A549 (cell line): ENCODE data around the gene MTAP. TPM values are rescaled to one million over a fixed set of nuclear protein-coding genes. Genes with fewer than 3 reads are reported as not detected.

Source experiments
- ATAC-seq, 2 experiments: fragments of 200-7000 bp in 1 of 2; fragments of >200 bp in 1 of 2; cut with Nextera tagmentation in 1 of 2; cut with Tn5 transposase in 1 of 2; 3 replicates each; pipeline versions ENCODE4 v1.8.0 to v1.9.1; 2018 to 2020; ENCODE audit warnings: mild to moderate bottlenecking in 1 of 2, moderate library complexity in 1 of 2
- CTCF ChIA-PET: fragments of 300-600 bp; sonication (Branson Sonifier 250); formaldehyde crosslinking; extraction: SDS; loops from one replicate; lab custom pipeline; 2021; ENCODE audit warnings: antibody characterized with exemption, inconsistent platforms; lab: Yijun Ruan, JAX
- POLR2A ChIA-PET: fragments of 350-600 bp; formaldehyde crosslinking; extraction: SDS; loops from one replicate; lab custom pipeline; 2021; ENCODE audit warnings: antibody characterized with exemption, inconsistent platforms; lab: Yijun Ruan, JAX
- DNase-seq, 2 experiments: peaks; one replicate each; pipeline versions ENCODE4 v3.0.0 to v3.0.0-alpha.2; 2011 to 2016; ENCODE audit warnings: low read depth in 1 of 2, low spot score in 1 of 2
- FAIRE-seq: peaks from 2 replicates; lab custom pipeline; 2011; peaks lifted over from hg19 to GRCh38; lab: Jason Lieb, UNC
- H3K27ac ChIP-seq, 2 experiments: fragments of >200 bp; sonication (Bioruptor Twin); formaldehyde crosslinking; 3 replicates each; pipeline ENCODE4 v1.5.1; 2016 to 2017
- H3K4me1 ChIP-seq: fragments of >200 bp; sonication (Bioruptor Twin); formaldehyde crosslinking; 3 replicates; pipeline ENCODE4 v1.6.1; 2016
- H3K4me2 ChIP-seq: fragments of >200 bp; sonication (Bioruptor Twin); formaldehyde crosslinking; 3 replicates; pipeline ENCODE4 v1.6.1; 2016
- H3K4me3 ChIP-seq: fragments of >200 bp; sonication (Bioruptor Twin); formaldehyde crosslinking; 3 replicates; pipeline ENCODE4 v1.5.1; 2016
- H3K9me3 ChIP-seq: fragments of >200 bp; sonication (Bioruptor Twin); formaldehyde crosslinking; 3 replicates; pipeline ENCODE4 v1.6.1; 2016
- CEBPB ChIP-seq, 2 experiments: fragments of >200 bp in 1 of 2; sonication (Bioruptor Twin) in 1 of 2; formaldehyde crosslinking in 1 of 2; IDR thresholded peaks; 2 replicates each; pipeline ENCODE4 v1.6.1; 2012 to 2016
- EHF ChIP-seq: fragments of 250-450 bp; sonication (Bioruptor Pico); IDR thresholded peaks from 2 replicates; pipeline ENCODE4 v1.5.0; 2020; ENCODE audit warnings: mild to moderate bottlenecking
- FOSB ChIP-seq: fragments of 250-450 bp; sonication (Bioruptor Pico); IDR thresholded peaks from 2 replicates; pipeline ENCODE4 v1.5.0; 2020; ENCODE audit warnings: mild to moderate bottlenecking, moderate library complexity
- FOSL2 ChIP-seq, 2 experiments: fragments of 450-650 bp in 1 of 2; fragments of >200 bp in 1 of 2; sonication (Bioruptor Twin) in 1 of 2; formaldehyde crosslinking; IDR thresholded peaks; 2 replicates each; pipeline versions ENCODE4 v1.5.0 to v1.6.1; 2016 to 2020; ENCODE audit warnings: mild to moderate bottlenecking in 1 of 2, moderate library complexity in 1 of 2
- HOXB13 ChIP-seq: fragments of 250-450 bp; sonication (Bioruptor Pico); IDR thresholded peaks from 2 replicates; pipeline ENCODE4 v1.5.0; 2020; ENCODE audit warnings: low read depth, mild to moderate bottlenecking, moderate library complexity
- HOXB5 ChIP-seq: fragments of 250-450 bp; sonication (Bioruptor Pico); IDR thresholded peaks from 2 replicates; pipeline ENCODE4 v1.5.0; 2020; ENCODE audit warnings: mild to moderate bottlenecking, moderate library complexity
- JUNB ChIP-seq: fragments of >200 bp; sonication (Bioruptor Twin); formaldehyde crosslinking; IDR thresholded peaks from 2 replicates; pipeline ENCODE4 v1.6.1; 2016
- KDM1A ChIP-seq: fragments of 200-600 bp; sonication (generic); IDR thresholded peaks from 2 replicates; pipeline ENCODE4 v1.6.1; 2016; ENCODE audit warnings: low read depth, mild to moderate bottlenecking
- KDM5A ChIP-seq: fragments of 200-600 bp; sonication (generic); IDR thresholded peaks from 2 replicates; pipeline ENCODE4 v1.6.1; 2016; ENCODE audit warnings: antibody characterized with exemption, mild to moderate bottlenecking
- MAZ ChIP-seq: fragments of 150-350 bp; IDR thresholded peaks from 2 replicates; pipeline ENCODE4 v1.6.1; 2014; ENCODE audit warnings: antibody characterized with exemption, low read depth, low read length, borderline replicate concordance
- MYC ChIP-seq: IDR thresholded peaks from 2 replicates; pipeline ENCODE4 v1.6.1; 2012; ENCODE audit warnings: mild to moderate bottlenecking, inconsistent platforms, low read length, improper control_type of control experiment, borderline replicate concordance
- NFE2L2 ChIP-seq: fragments of 150-350 bp; conservative IDR thresholded peaks from 2 replicates; pipeline ENCODE4 v1.6.1; 2014; ENCODE audit warnings: low read length
- PHF8 ChIP-seq: fragments of 200-600 bp; sonication (generic); IDR thresholded peaks from 2 replicates; pipeline ENCODE4 v1.6.1; 2016; ENCODE audit warnings: low read depth, mild to moderate bottlenecking, antibody characterized with exemption, moderate library complexity, borderline replicate concordance
- RFX5 ChIP-seq: fragments of 450-650 bp; IDR thresholded peaks from 2 replicates; pipeline ENCODE4 v1.7.1; 2014; ENCODE audit warnings: antibody characterized with exemption, mild to moderate bottlenecking, moderate library complexity
- RNF2 ChIP-seq: fragments of 200-600 bp; sonication (generic); IDR thresholded peaks from 2 replicates; pipeline ENCODE4 v1.6.1; 2016; ENCODE audit warnings: low read depth, mild to moderate bottlenecking, antibody characterized with exemption, moderate library complexity, borderline replicate concordance
- TFCP2L1 ChIP-seq: fragments of 250-450 bp; sonication (Bioruptor Pico); IDR thresholded peaks from 2 replicates; pipeline ENCODE4 v1.5.0; 2021; ENCODE audit warnings: mild to moderate bottlenecking
- ZFP36 ChIP-seq: fragments of 450-650 bp; IDR thresholded peaks from 2 replicates; pipeline ENCODE4 v1.6.1; 2014; ENCODE audit warnings: borderline replicate concordance; ENCODE audit not compliant: partially characterized antibody
- WGBS: methylation state at CpG from one replicate; pipeline ENCODE4 v1.1.6; 2017; ENCODE audit errors: missing lambda C conversion rate; 5-methylcytosine and 5-hydroxymethylcytosine counted together
- polyA plus RNA-seq, 4 experiments: library from polyadenylated mRNA; depleted of rRNA in 3 of 4; stranded (reverse); fragments of >200 nt; fragmentation: RNase III in 1 of 4; extraction: RNeasy Plus Mini Kit Qiagen cat#74134 plus additional on column Dnase treatment in 1 of 4; gene quantifications; 2 replicates in 3 of 4; 3 replicates in 1 of 4; pipeline ENCODE4 v1.2.3, GENCODE V29; 2011 to 2017
- TF ChIP-seq, protein P1 (sequence below): fragments of 150-350 bp; IDR thresholded peaks from 2 replicates; pipeline ENCODE4 v1.6.1; 2014; ENCODE audit warnings: low read depth, mild to moderate bottlenecking, low read length

The MTAP gene
- polyA plus RNA-seq, 2 of the 4 experiments (the other 2 are of a cell fraction), result 4.1 to 35.6 TPM

DNA sequence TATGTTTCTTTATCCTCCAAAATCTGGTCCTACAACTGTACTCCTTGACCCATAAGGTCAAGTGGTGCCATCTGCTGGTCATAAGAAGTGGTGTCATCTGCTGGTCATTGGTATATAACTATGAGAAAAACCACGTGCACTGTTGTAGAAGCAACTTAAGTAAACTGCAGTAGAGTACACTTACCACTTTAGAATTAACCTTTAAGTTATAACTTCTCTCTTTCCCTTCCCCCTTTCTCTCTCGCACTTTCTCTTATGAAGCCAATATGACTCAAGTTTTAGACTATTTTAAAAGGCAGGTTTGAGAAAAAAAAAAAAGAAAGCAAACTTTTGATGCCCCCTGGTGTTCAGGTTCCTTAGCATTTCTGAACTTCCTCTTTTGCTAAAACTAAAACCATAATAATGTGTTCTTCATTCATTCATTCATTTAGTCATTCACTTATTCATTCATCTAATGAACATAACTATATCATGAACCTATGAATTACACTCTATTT, 12.8 kb upstream of the MTAP start (continued):
- TF ChIP-seq, protein P1, sequence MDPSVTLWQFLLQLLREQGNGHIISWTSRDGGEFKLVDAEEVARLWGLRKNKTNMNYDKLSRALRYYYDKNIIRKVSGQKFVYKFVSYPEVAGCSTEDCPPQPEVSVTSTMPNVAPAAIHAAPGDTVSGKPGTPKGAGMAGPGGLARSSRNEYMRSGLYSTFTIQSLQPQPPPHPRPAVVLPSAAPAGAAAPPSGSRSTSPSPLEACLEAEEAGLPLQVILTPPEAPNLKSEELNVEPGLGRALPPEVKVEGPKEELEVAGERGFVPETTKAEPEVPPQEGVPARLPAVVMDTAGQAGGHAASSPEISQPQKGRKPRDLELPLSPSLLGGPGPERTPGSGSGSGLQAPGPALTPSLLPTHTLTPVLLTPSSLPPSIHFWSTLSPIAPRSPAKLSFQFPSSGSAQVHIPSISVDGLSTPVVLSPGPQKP, result no peak
- TF ChIP-seq ZFP36, result no peak

DNA sequence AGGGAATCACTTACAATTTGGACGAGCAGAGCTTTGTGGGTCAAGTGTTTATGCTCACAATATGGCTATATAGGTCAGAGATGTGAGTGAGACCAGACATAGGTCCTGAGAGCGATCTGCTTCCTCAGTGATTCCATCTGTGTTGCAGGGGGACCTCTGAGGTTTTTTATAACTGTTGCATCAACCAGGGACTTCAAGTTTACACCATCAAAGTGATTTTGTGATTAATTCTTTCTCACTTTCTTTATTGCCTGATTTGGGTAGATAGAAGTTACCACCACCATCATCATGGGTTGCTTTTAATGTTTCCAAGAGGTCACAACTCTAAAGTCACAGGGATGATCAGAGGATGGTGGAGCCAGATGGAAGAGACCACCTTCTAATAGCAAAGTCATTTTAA, 7.0 kb upstream of the MTAP start:
- no peak overlapping the region for H3K4me2 ChIP-seq
- CTCF ChIA-PET, result interaction anchor here (1.0 to 2.4 kb wide), 4 partner anchors 210 to 469 kb away, joined by 4 to 7 read pairs (median 5); no protein-coding TSS in a partner anchor

DNA sequence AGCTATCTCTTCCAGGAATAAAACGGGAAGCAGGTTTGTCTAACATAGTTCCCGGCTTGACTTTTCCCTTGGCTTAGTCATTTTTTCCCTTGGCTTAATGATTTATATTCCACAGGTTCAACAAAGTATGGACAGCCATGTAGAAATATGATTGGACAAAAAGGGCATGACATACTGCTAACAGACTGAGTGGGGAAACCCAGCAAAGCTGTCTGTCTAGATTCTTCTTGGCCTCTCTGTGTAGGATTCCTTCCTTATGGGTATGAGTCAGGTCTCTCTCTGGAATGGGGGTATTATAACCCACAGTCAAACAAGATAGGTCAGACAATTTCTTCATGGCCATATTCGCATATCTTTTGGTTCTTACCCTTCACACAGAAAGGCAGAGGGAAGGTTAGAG, 5.7 kb upstream of the MTAP start:
- no peak for TF ChIP-seq FOSL2 (IDR thresholded peaks at IDR 0.05)
- TF ChIP-seq FOSL2 (CRISPR knock-in tag; IDR thresholded peaks at IDR 0.05), result peak; percentile 44
- TF ChIP-seq, protein P1, result no peak
- Histone ChIP-seq H3K9me3 (no peaks in the 10 kb centered on the region), H3K4me3 (no peak overlapping the region), H3K4me2 (peak overlapping the region; percentile 42), H3K27ac (peak overlapping the region in 1 of 2 experiments; percentile 55; a peak in 3 of 6 replicates), H3K4me1 (peaks cover 22% of the 10 kb centered on the region)
- DNase-seq (peak in 1 of 2 experiments; percentile 68), FAIRE-seq (peak; percentile 67), ATAC-seq (peak; percentile 77 to 92)
- 22% methylated on average over 3 of the region's 3 CpGs for WGBS
- CTCF ChIA-PET, result interaction anchor here (0.9 to 2.4 kb wide), 7 partner anchors 10 to 561 kb away, joined by 3 to 7 read pairs (median 3); partner anchors contain the start of gene KLHL9
- POLR2A ChIA-PET, result no interaction called here

More for the DNA sequence above, 7.0 kb upstream of the MTAP start:
- H3K9me3 ChIP-seq, result no peaks in the 10 kb centered on the region
- no peak overlapping the region for H3K4me3 ChIP-seq
- H3K4me1 ChIP-seq, result peaks cover 13% of the 10 kb centered on the region
- TF ChIP-seq RNF2, result no peak
- no peak for TF ChIP-seq KDM1A
- no peak for TF ChIP-seq CEBPB (IDR thresholded peaks at IDR 0.05)
- no peak for TF ChIP-seq MAZ
- no peak for TF ChIP-seq NFE2L2
- no peak for TF ChIP-seq FOSL2 (IDR thresholded peaks at IDR 0.05)
- no peak for TF ChIP-seq FOSL2 (CRISPR knock-in tag; IDR thresholded peaks at IDR 0.05)
- TF ChIP-seq MYC, result no peak
- no peak for TF ChIP-seq PHF8
- no peak for TF ChIP-seq TFCP2L1 (CRISPR knock-in tag)
- TF ChIP-seq RFX5, result no peak
- TF ChIP-seq HOXB13 (CRISPR knock-in tag), result no peak
- TF ChIP-seq EHF (CRISPR knock-in tag), result no peak
- TF ChIP-seq JUNB, result no peak
- no peak for TF ChIP-seq HOXB5 (CRISPR knock-in tag)
- no peak for TF ChIP-seq FOSB (CRISPR knock-in tag)
- no peak for TF ChIP-seq KDM5A
- TF ChIP-seq, protein P1, result no peak
- 82% methylated on average over 2 of the region's 2 CpGs for WGBS
- DNase-seq (no peak), FAIRE-seq (peak; percentile 46), ATAC-seq (no peak)
- POLR2A ChIA-PET, result no interaction called here
- H3K27ac ChIP-seq, result no peak overlapping the region
